ENCODE measurements around the gene MARK3.

The MARK3 gene

DNA sequence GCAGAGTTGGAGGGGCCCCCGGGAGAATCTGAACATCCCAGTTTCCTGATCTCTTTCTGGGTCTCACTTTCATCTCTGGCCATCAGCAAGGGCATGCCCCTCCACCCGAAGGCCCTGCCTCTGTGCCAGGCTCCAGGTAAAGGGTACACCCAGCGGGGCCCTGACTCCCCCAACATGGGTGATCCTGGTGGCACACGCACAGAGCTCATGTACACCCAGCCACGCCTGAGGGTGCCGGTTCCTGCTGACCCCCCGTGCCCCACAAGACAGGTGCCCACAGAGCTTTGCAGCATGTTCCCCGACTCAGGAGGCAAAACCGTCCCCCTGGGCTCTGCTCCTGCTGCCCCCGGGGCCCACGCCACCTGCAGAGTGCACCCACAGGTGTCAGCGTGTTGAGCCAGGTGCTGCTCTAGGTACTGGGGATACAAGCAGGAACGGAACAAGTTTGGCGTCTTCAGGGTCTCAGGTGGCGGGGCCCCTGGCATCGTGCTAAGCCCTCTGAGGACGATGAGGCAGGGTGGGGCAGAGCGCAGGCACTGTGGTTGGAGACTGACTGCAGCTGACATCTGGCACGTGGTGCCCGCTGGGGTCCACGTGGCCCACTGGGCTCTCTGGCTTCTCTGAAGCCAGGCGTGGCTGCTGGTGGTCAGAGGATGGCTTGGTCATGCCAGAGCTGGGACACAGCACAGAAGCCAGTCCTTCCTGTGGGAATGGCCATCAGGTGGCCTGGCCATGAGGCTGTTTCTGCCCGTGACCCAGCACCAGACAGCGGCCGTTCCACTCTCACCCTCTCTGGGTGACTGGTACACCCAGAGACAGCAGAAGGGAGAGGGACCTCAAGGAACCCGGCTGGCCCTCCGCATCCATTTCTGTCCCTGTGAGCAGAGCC, 163.5 kb downstream of the MARK3 start:
- H3K4me1 Mint-ChIP-seq: peaks cover 22% of the 10 kb centered on the region
- no peaks in the 10 kb centered on the region for H3K9me3 Mint-ChIP-seq
- TF ChIP-seq CTCF (IDR thresholded peaks at IDR 0.05; ENCODE audit: unreplicated experiment in 3 of 3): no peak
- H3K27me3 Mint-ChIP-seq (ENCODE audit: low read depth): no peaks in the 10 kb centered on the region
- no peak overlapping the region for H3K27ac Mint-ChIP-seq
- no peaks in the 10 kb centered on the region for H3K36me3 Mint-ChIP-seq (ENCODE audit: low read depth)
- no peak overlapping the region for H3K4me3 Mint-ChIP-seq

- TF ChIP-seq CTCF (IDR thresholded peaks at IDR 0.05; ENCODE audit: unreplicated experiment in 3 of 3): no peak
- H3K36me3 Mint-ChIP-seq (ENCODE audit: low read depth): no peaks in the 10 kb centered on the region
- peaks cover 3% of the 10 kb centered on the region for H3K27me3 Mint-ChIP-seq (ENCODE audit: low read depth)
Measured at GRCh38 chr14:103549361-103550311, 164.4 kb downstream of the MARK3 start.

GRCh38 chr14:103550451-103551337, 165.5 kb downstream of the MARK3 start:
- H3K36me3 Mint-ChIP-seq (ENCODE audit: low read depth): no peaks in the 10 kb centered on the region
- no peak overlapping the region for H3K4me3 Mint-ChIP-seq
- H3K27me3 Mint-ChIP-seq (ENCODE audit: low read depth): peaks cover 3% of the 10 kb centered on the region
- no peaks in the 10 kb centered on the region for H3K9me3 Mint-ChIP-seq
- H3K4me1 Mint-ChIP-seq: peaks cover 28% of the 10 kb centered on the region
- no peak for TF ChIP-seq CTCF (IDR thresholded peaks at IDR 0.05; ENCODE audit: unreplicated experiment in 3 of 3)
- peak overlapping the region in 2 of 3 experiments; percentile 46 to 76 for H3K27ac Mint-ChIP-seq

More at GRCh38 chr14:103549361-103550311, 164.4 kb downstream of the MARK3 start:
- Mint-ChIP-seq H3K4me3 (no peak overlapping the region), H3K9me3 (no peaks in the 10 kb centered on the region), H3K27ac (peak overlapping the region in 2 of 3 experiments; percentile 46 to 76), H3K4me1 (peaks cover 19% of the 10 kb centered on the region)

DNA sequence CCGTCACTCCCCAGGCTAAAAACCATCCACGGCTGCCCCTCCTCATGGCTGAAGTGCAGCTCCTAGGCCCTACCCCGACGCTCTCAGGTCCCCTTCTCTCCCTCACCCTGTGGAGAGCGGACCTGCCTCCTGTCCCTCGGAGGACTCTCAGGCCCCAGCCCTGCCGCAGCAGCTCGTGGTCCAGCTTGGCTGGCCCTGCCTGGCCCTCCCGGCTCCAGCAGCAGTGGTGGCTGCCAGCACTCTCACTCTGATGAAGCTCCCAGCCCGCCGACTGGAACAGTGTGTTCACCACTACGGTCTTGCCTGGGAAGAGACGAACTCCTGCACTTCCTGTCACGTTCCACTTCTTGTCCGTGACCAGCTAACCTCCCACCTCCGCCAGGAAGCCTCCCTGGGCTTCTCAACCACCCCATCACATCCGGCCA, 166.1 kb downstream of the MARK3 start:
- peak overlapping the region in 1 of 3 experiments; percentile 27 for H3K4me3 Mint-ChIP-seq

More for the DNA sequence above, 166.1 kb downstream of the MARK3 start:
- no peak for TF ChIP-seq CTCF (IDR thresholded peaks at IDR 0.05; ENCODE audit: unreplicated experiment in 3 of 3)
- Mint-ChIP-seq H3K27me3 (ENCODE audit: low read depth) (peaks cover 3% of the 10 kb centered on the region), H3K36me3 (ENCODE audit: low read depth) (no peaks in the 10 kb centered on the region), H3K27ac (peak overlapping the region; percentile 49 to 76 (median 67)), H3K4me1 (peaks cover 29% of the 10 kb centered on the region), H3K9me3 (no peaks in the 10 kb centered on the region)

All from nephron (organoid).